GM10248 (cell line): ENCODE data around the gene SLC13A3.

Source experiments
- CTCF ChIA-PET: fragments of 300-600 bp; sonication (Branson Sonifier 250); formaldehyde crosslinking; extraction: SDS; loops from one replicate; lab custom pipeline; 2021; ENCODE audit warnings: antibody characterized with exemption; lab: Yijun Ruan, JAX
- POLR2A ChIA-PET: fragments of 350-650 bp; sonication (Branson Sonifier 250); formaldehyde crosslinking; extraction: SDS; loops from one replicate; lab custom pipeline; 2020; ENCODE audit warnings: antibody characterized with exemption; lab: Yijun Ruan, JAX
- DNase-seq: peaks from one replicate; pipeline ENCODE4 v3.0.0; 2012; ENCODE audit errors: extremely low spot score
- CTCF ChIP-seq: IDR thresholded peaks from 2 replicates; pipeline ENCODE4 v1.5.1; 2012; ENCODE audit warnings: mild to moderate bottlenecking, low read depth; ENCODE audit errors: extremely low read depth, missing control alignments, control extremely low read depth

Gene SLC13A3

GRCh38 chr20:46696791-46697279, 45.6 kb upstream of the SLC13A3 start:
- POLR2A ChIA-PET: no interaction called here
- CTCF ChIA-PET: interaction anchor here (1.3 to 2.0 kb wide), 2 partner anchors 11 to 16 kb away, joined by 5 to 7 read pairs; no protein-coding TSS in a partner anchor

GRCh38 chr20:46695892-46696291, 44.6 kb upstream of the SLC13A3 start:
- CTCF ChIA-PET: interaction anchor here (1.3 to 2.0 kb wide), 3 partner anchors 10 to 15 kb away, joined by 5 to 7 read pairs (median 5); no protein-coding TSS in a partner anchor
- POLR2A ChIA-PET: no interaction called here
- no peak for DNase-seq
- no peak for TF ChIP-seq CTCF

More at GRCh38 chr20:46696791-46697279, 45.6 kb upstream of the SLC13A3 start:
- no peak for DNase-seq
- no peak for TF ChIP-seq CTCF

GRCh38 chr20:46694484-46694883, 43.2 kb upstream of the SLC13A3 start:
- no peak for TF ChIP-seq CTCF
- CTCF ChIA-PET: interaction anchor here (1.1 to 3.4 kb wide), 4 partner anchors 11 to 173 kb away, joined by 3 to 17 read pairs (median 4); no protein-coding TSS in a partner anchor
- DNase-seq: no peak
- POLR2A ChIA-PET: no interaction called here

GRCh38 chr20:46691196-46691595, 39.9 kb upstream of the SLC13A3 start:
- TF ChIP-seq CTCF: no peak
- no peak for DNase-seq
- ChIA-PET POLR2A (no interaction called here), CTCF (no interaction called here)

GRCh38 chr20:46690219-46691106, 39.2 kb upstream of the SLC13A3 start:
- no peak for TF ChIP-seq CTCF
- DNase-seq: no peak
- ChIA-PET POLR2A (no interaction called here), CTCF (interaction anchor here (1.0 to 3.4 kb wide), 4 partner anchors 9 to 146 kb away, joined by 3 to 15 read pairs (median 5); no protein-coding TSS in a partner anchor)

GRCh38 chr20:46689754-46690085, 38.5 kb upstream of the SLC13A3 start:
- DNase-seq: no peak
- CTCF ChIA-PET: interaction anchor here (1.0 to 3.4 kb wide), 5 partner anchors 8 to 145 kb away, joined by 3 to 15 read pairs (median 5); partner anchors contain the start of gene OCSTAMP
- POLR2A ChIA-PET: no interaction called here
- TF ChIP-seq CTCF: no peak
